NCI-H446 (cell line): ENCODE data around the gene S100G.
"Not testable (repeated sequence)": the region's sequence is repeated elsewhere in the genome, so short reads cannot be mapped to it uniquely, and the experiment has no call there.

Experiments
- DNase-seq, 2 experiments: peaks; one replicate each; lab custom pipeline; 2025; lab: John Stamatoyannopoulos, UW

Gene S100G

GRCh38 chrX:16649858-16650257, at the start of gene S100G:
S100G (plus strand) TSS chrX:16650158; CDS start chrX:16651007, 849 bp downstream.
- no peak for DNase-seq

GRCh38 chrX:16601885-16602284, 48.1 kb upstream of the S100G start:
- DNase-seq, result no peak

GRCh38 chrX:16603235-16603634, 46.7 kb upstream of the S100G start:
- not testable (repeated sequence) for DNase-seq

- DNase-seq, result no peak
These were observed 46.1 kb upstream of the S100G start for GRCh38 chrX:16603822-16604221.

GRCh38 chrX:16604337-16604736, 45.6 kb upstream of the S100G start:
- DNase-seq, result no peak

GRCh38 chrX:16606142-16606720, 43.7 kb upstream of the S100G start:
- DNase-seq, result no peak

GRCh38 chrX:16610121-16610621, 39.8 kb upstream of the S100G start:
- no peak for DNase-seq

GRCh38 chrX:16610654-16611053, 39.3 kb upstream of the S100G start:
- DNase-seq, result not testable (repeated sequence)

GRCh38 chrX:16612257-16612897, 37.6 kb upstream of the S100G start:
- DNase-seq, result no peak

GRCh38 chrX:16617382-16617781, 32.6 kb upstream of the S100G start:
- no peak for DNase-seq

- no peak for DNase-seq
These were observed 31.5 kb upstream of the S100G start for GRCh38 chrX:16618422-16618821.

GRCh38 chrX:16619024-16619423, 30.9 kb upstream of the S100G start:
- DNase-seq, result no peak

GRCh38 chrX:16628511-16628910, 21.4 kb upstream of the S100G start:
- DNase-seq, result not testable (repeated sequence)

- no peak for DNase-seq
These were observed 20.9 kb upstream of the S100G start for GRCh38 chrX:16628946-16629595.

- DNase-seq, result no peak
These were observed 20.0 kb upstream of the S100G start for GRCh38 chrX:16629909-16630308.

GRCh38 chrX:16633754-16634153, 16.2 kb upstream of the S100G start:
- DNase-seq, result no peak

- DNase-seq, result no peak
These were observed 14.9 kb upstream of the S100G start for GRCh38 chrX:16635040-16635439.

- DNase-seq, result no peak
These were observed 14.4 kb upstream of the S100G start for GRCh38 chrX:16635596-16635995.

- no peak for DNase-seq
These were observed 11.4 kb upstream of the S100G start for GRCh38 chrX:16638533-16638932.

- no peak for DNase-seq
These were observed 10.0 kb upstream of the S100G start for GRCh38 chrX:16639966-16640365.

- DNase-seq, result no peak
These were observed 9.1 kb upstream of the S100G start for GRCh38 chrX:16640823-16641222.

GRCh38 chrX:16643176-16643575, 6.8 kb upstream of the S100G start:
- DNase-seq, result no peak
